PC-9 (cell line): ENCODE results near the gene PER2. TPM values are rescaled to one million over a fixed set of nuclear protein-coding genes. Genes with fewer than 3 reads are reported as not detected.
"Not testable (repeated sequence)": the region's sequence is repeated elsewhere in the genome, so short reads cannot be mapped to it uniquely, and the experiment has no call there.

ENCODE experiments used
- BruUV-seq: library from RNA; stranded (reverse); fragments of 400-500 nt; replicated peaks from 2 replicates; lab custom pipeline; 2021; lab: Mats Ljungman, UMichigan
- CTCF ChIA-PET: fragments of 300-600 bp; sonication (Branson Sonifier 250); formaldehyde crosslinking; loops from one replicate; lab custom pipeline; 2022; ENCODE audit warnings: antibody characterized with exemption; lab: Charles Lee
- POLR2A ChIA-PET: fragments of 300-600 bp; sonication (Branson Sonifier 250); formaldehyde crosslinking; loops from one replicate; lab custom pipeline; 2022; ENCODE audit warnings: antibody characterized with exemption; ENCODE audit not compliant: unreplicated experiment; lab: Charles Lee
- DNase-seq, 2 experiments: peaks; one replicate each; pipeline versions ENCODE4 v3.0.0 to v3.0.0-alpha.2; 2015 to 2022; ENCODE audit warnings: mixed read lengths in 1 of 2
- H2AFZ ChIP-seq: fragments of 200-600 bp; sonication (generic); 2 replicates; pipeline ENCODE4 v1.8.1; 2017; ENCODE audit warnings: antibody characterized with exemption
- H3F3A ChIP-seq: fragments of 200-600 bp; sonication (generic); 2 replicates; pipeline ENCODE4 v1.8.1; 2017; ENCODE audit warnings: antibody characterized with exemption, mild to moderate bottlenecking, low read depth; ENCODE audit not compliant: insufficient read depth
- H3K27ac ChIP-seq: fragments of 200-600 bp; sonication (generic); 2 replicates; pipeline ENCODE4 v1.6.1; 2016; ENCODE audit warnings: mixed run types
- H3K27me3 ChIP-seq: fragments of 200-600 bp; sonication (generic); 2 replicates; pipeline ENCODE4 v1.6.1; 2016; ENCODE audit warnings: low read depth, mixed run types; ENCODE audit not compliant: insufficient read depth
- H3K36me3 ChIP-seq: fragments of 200-600 bp; sonication (generic); 2 replicates; pipeline ENCODE4 v1.6.1; 2016; ENCODE audit warnings: low read depth, mixed run types
- H3K4me1 ChIP-seq: fragments of 200-600 bp; sonication (generic); replicated peaks from 2 replicates; pipeline ENCODE4 v1.6.1; 2016; ENCODE audit warnings: mixed run types; ENCODE audit not compliant: insufficient read depth
- H3K4me2 ChIP-seq: fragments of 200-600 bp; sonication (generic); 2 replicates; pipeline ENCODE4 v1.6.1; 2017; ENCODE audit warnings: mixed run types
- H3K4me3 ChIP-seq: fragments of 200-600 bp; sonication (generic); 2 replicates; pipeline ENCODE4 v1.6.1; 2016; ENCODE audit warnings: mixed run types
- H3K79me2 ChIP-seq: fragments of 200-600 bp; sonication (generic); 2 replicates; pipeline ENCODE4 v1.6.1; 2017; ENCODE audit warnings: low read depth, mixed run types
- H3K9me2 ChIP-seq: fragments of 200-600 bp; sonication (generic); 2 replicates; pipeline ENCODE4 v1.8.1; 2017; ENCODE audit warnings: mild to moderate bottlenecking; ENCODE audit not compliant: insufficient read depth
- H3K9me3 ChIP-seq: fragments of 200-600 bp; sonication (generic); 2 replicates; pipeline ENCODE4 v1.8.1; 2016; ENCODE audit warnings: low read depth; ENCODE audit not compliant: insufficient read depth
- H4K20me1 ChIP-seq: fragments of 200-600 bp; sonication (generic); 2 replicates; pipeline ENCODE4 v1.8.1; 2017; ENCODE audit not compliant: insufficient read depth
- EZH2 ChIP-seq: fragments of 200-600 bp; sonication (generic); IDR thresholded peaks from 2 replicates; pipeline ENCODE4 v1.8.0; 2017; ENCODE audit warnings: antibody characterized with exemption, low read depth
- intact Hi-C: fragments of 100-400 bp; cut with micrococcal nuclease; formaldehyde crosslinking; loops from one replicate; pipeline ENCODE4 v1.10.0; 2022; ENCODE audit not compliant: unreplicated experiment
- total RNA-seq: library from RNA; stranded (reverse); gene quantifications from 2 replicates; pipeline ENCODE4 v1.2.3, GENCODE V29; 2021
- TF ChIP-seq, protein P1 (sequence below): fragments of 200-600 bp; sonication (generic); conservative IDR thresholded peaks from 2 replicates; pipeline ENCODE4 v1.6.1; 2017; ENCODE audit warnings: mixed run types, antibody characterized with exemption, mild to moderate bottlenecking, moderate library complexity

PER2 gene
- total RNA-seq, 1 experiment from 2014 or later = 18.9 TPM

DNA sequence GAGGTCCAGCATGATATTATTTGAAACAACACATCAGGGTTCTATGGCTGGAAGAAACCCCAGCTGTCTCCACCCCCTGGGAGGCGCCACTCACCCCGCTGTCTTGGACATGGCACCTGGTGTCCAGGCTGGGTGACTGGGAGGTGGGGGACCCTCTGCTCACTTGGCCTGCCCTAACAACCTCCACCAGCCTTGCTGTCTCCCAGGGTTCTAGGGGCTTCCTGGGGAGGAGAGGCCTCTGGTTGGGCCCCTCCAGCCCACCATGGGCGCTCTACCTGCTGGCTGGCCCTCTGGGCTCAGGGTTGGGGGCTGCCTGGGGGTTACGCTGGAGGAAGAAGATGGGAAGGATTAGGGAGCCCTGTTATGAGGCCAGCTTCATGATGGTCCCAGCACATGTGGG is 16.3 kb downstream of the PER2 start:
- H3F3A ChIP-seq = no peaks in the 10 kb centered on the region
- no peak overlapping the region for H3K4me2 ChIP-seq
- ChIA-PET CTCF (no interaction called here), POLR2A (no interaction called here)
- H3K9me3 ChIP-seq = no peaks in the 10 kb centered on the region
- BruUV-seq = no TSS peak
- TF ChIP-seq, protein P1, sequence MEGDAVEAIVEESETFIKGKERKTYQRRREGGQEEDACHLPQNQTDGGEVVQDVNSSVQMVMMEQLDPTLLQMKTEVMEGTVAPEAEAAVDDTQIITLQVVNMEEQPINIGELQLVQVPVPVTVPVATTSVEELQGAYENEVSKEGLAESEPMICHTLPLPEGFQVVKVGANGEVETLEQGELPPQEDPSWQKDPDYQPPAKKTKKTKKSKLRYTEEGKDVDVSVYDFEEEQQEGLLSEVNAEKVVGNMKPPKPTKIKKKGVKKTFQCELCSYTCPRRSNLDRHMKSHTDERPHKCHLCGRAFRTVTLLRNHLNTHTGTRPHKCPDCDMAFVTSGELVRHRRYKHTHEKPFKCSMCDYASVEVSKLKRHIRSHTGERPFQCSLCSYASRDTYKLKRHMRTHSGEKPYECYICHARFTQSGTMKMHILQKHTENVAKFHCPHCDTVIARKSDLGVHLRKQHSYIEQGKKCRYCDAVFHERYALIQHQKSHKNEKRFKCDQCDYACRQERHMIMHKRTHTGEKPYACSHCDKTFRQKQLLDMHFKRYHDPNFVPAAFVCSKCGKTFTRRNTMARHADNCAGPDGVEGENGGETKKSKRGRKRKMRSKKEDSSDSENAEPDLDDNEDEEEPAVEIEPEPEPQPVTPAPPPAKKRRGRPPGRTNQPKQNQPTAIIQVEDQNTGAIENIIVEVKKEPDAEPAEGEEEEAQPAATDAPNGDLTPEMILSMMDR = no peak
- TF ChIP-seq EZH2 = no peak
- H3K9me2 ChIP-seq = no peaks in the 10 kb centered on the region
- 0 out of 2 replicates have a peak, but pooled peaks cover 4% of the 10 kb centered on the region for H3K36me3 ChIP-seq
- H3K79me2 ChIP-seq = no peaks in the 10 kb centered on the region
- H3K27me3 ChIP-seq = no peaks in the 10 kb centered on the region
- no peak overlapping the region for H3K4me3 ChIP-seq
- intact Hi-C loops = no loop called here
- no peak overlapping the region for H3K27ac ChIP-seq
- no peaks in the 10 kb centered on the region for H3K4me1 ChIP-seq
- no peak overlapping the region for H2AFZ ChIP-seq
- no peaks in the 10 kb centered on the region for H4K20me1 ChIP-seq
- DNase-seq = no peak

DNA sequence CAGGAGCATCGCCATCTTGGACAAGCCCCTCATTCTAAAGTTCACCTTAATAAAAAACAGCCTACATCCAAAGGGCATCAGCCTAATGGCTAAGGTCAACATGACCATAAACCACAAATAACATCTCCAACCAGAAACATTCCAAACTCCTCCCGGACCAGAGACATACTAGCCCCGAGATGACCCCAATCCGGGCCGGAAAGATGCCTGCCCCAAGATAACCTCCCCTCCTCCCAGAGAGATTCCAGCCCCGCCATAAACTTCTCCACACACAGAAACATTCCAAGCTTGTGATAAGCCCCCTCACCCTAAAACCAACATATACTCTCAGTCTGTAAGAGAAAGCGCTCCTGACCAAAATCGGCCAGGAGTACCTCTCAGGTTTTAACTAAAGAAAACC is 16.7 kb downstream of the PER2 start:
- H3K4me1 ChIP-seq, H3K27ac ChIP-seq, H3K4me2 ChIP-seq, BruUV-seq, H4K20me1 ChIP-seq, H3K4me3 ChIP-seq, H3K79me2 ChIP-seq, intact Hi-C loops, DNase-seq, H3F3A ChIP-seq, H3K9me2 ChIP-seq, H3K9me3 ChIP-seq, POLR2A ChIA-PET, H3K27me3 ChIP-seq, H3K36me3 ChIP-seq, H2AFZ ChIP-seq: not testable (repeated sequence)
- CTCF ChIA-PET = interaction anchor here (0.6 kb wide), 1 partner anchor 452 kb away, joined by 3 read pairs; no protein-coding TSS in a partner anchor

DNA sequence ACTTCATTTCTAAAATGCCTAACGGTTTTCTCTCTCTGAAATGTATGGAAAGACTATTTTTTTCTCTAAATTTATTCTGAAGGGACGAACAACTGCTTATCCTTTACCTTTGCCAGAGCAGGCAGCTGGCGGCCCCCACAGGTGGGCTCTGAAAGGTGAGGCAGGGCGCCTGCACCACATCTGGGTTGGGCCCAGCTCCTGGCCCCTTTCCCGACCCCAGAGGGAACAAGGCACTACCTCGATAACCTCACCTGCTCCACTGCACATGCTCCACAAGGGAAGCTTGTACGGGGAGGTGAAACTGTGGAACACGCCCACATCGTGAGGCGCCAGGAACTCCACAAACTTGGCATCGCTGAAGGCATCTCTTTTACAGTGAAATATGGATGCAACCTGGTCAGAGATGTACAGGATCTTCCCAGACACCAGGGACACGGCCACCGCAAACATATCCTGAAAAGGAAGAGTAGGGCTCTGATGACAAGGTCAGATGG is 17.3 kb downstream of the PER2 start:
- Histone ChIP-seq H3K79me2 (no peaks in the 10 kb centered on the region), H4K20me1 (no peaks in the 10 kb centered on the region), H3K9me2 (no peaks in the 10 kb centered on the region), H2AFZ (no peak overlapping the region), H3F3A (no peaks in the 10 kb centered on the region), H3K27me3 (no peaks in the 10 kb centered on the region), H3K4me3 (no peak overlapping the region), H3K27ac (no peak overlapping the region), H3K36me3 (0 out of 2 replicates have a peak, but pooled peaks cover 4% of the 10 kb centered on the region), H3K9me3 (no peaks in the 10 kb centered on the region), H3K4me2 (no peak overlapping the region), H3K4me1 (no peaks in the 10 kb centered on the region)
- intact Hi-C loops = no loop called here
- POLR2A ChIA-PET = no interaction called here
- no peak for DNase-seq
- CTCF ChIA-PET = interaction anchor here (0.6 kb wide), 1 partner anchor 452 kb away, joined by 3 read pairs; no protein-coding TSS in a partner anchor
- no TSS peak for BruUV-seq
- no peak for TF ChIP-seq EZH2
- TF ChIP-seq, protein P1 = no peak

DNA sequence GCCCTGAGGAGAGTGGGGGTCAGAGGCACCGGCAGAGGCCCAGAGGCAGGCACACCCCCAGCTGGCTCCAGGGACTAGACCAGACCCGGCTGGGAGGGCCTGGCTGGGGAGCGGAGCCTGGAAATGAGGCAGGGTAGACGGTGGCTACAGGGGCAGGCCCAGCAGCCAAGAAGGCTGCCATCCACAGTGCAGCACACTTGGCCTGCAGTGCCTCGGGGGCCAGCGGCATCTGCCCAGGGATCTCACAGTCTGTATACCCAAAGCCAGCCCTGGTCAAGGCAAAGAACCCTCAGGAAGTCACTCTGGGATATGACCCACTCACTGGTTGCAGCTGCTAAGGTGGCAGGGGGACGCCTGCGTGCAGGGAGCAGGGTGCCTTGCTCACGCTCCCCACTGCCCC is 17.8 kb downstream of the PER2 start:
- Histone ChIP-seq H3K9me2 (no peaks in the 10 kb centered on the region), H3K36me3 (0 out of 2 replicates have a peak, but pooled peaks cover 4% of the 10 kb centered on the region), H3K9me3 (no peaks in the 10 kb centered on the region), H4K20me1 (no peaks in the 10 kb centered on the region), H2AFZ (no peak overlapping the region), H3K79me2 (no peaks in the 10 kb centered on the region), H3F3A (no peaks in the 10 kb centered on the region), H3K27me3 (no peaks in the 10 kb centered on the region), H3K4me3 (no peak overlapping the region), H3K27ac (no peak overlapping the region), H3K4me2 (no peak overlapping the region), H3K4me1 (no peaks in the 10 kb centered on the region)
- no peak for DNase-seq
- BruUV-seq = no TSS peak
- CTCF ChIA-PET = interaction anchor here (0.6 kb wide), 1 partner anchor 172 kb away, joined by 4 read pairs; no protein-coding TSS in a partner anchor
- POLR2A ChIA-PET = no interaction called here
- TF ChIP-seq EZH2 = no peak
- TF ChIP-seq, protein P1 = no peak
- intact Hi-C loops = no loop called here
